Body of pancreas (tissue), 4 donors: ENCODE measurements around the gene ZDHHC16.

Experiments
- POLR2A ChIP-seq, 3 donors: fragments of 450-650 bp; IDR thresholded peaks; one replicate each; pipeline ENCODE4 v1.6.1; 2016; ENCODE audit warnings: antibody characterized with exemption in 3 of 3, mild to moderate bottlenecking in 2 of 3
- TF ChIP-seq, protein P1 (sequence below), 7 experiments: fragments of 450-650 bp in 4 of 7; fragments of 200-600 bp in 3 of 7; sonication (generic) in 3 of 7; IDR thresholded peaks; one replicate each; pipeline ENCODE4 v1.5.1; 2016 to 2019; ENCODE audit warnings: antibody characterized with exemption in 7 of 7

DNA sequence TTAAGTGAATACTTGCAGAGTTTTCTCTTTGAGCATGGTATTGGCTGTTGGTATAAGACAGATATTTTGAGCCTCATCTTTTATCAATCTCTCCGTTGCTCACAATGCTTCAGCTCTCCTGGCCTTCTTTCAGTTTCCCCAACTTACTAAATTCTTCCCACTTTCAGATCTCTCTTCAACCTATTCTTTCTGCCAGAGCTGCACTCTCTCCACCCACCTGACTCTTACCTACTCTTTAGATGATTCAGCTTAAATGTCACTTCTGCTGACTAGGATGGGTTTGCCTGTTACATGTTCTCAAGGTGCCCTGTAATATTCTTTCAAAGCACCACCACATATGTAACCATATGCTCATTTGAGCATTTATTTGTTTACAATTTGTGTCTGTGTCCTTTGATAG is 1.8 kb upstream of the ZDHHC16 start:
- TF ChIP-seq, protein P1, sequence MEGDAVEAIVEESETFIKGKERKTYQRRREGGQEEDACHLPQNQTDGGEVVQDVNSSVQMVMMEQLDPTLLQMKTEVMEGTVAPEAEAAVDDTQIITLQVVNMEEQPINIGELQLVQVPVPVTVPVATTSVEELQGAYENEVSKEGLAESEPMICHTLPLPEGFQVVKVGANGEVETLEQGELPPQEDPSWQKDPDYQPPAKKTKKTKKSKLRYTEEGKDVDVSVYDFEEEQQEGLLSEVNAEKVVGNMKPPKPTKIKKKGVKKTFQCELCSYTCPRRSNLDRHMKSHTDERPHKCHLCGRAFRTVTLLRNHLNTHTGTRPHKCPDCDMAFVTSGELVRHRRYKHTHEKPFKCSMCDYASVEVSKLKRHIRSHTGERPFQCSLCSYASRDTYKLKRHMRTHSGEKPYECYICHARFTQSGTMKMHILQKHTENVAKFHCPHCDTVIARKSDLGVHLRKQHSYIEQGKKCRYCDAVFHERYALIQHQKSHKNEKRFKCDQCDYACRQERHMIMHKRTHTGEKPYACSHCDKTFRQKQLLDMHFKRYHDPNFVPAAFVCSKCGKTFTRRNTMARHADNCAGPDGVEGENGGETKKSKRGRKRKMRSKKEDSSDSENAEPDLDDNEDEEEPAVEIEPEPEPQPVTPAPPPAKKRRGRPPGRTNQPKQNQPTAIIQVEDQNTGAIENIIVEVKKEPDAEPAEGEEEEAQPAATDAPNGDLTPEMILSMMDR (IDR thresholded peaks at IDR 0.05), result no peak
- no peak for TF ChIP-seq POLR2A (IDR thresholded peaks at IDR 0.05)
